ENCODE data around the gene SIGLEC9. TPM values are rescaled to one million over a fixed set of nuclear protein-coding genes. Genes with fewer than 3 reads are reported as not detected.

SIGLEC9 gene
- total RNA-seq, 1 donor from 2014 or later: 24.8 TPM

- DNase-seq: no peak
- H3K9me3 ChIP-seq: no peaks in the 10 kb centered on the region
- H3K4me3 ChIP-seq: no peak overlapping the region
- TF ChIP-seq CTCF (IDR thresholded peaks at IDR 0.05): no peak
- peaks cover 11% of the 10 kb centered on the region for H3K4me1 ChIP-seq
- H3K27ac ChIP-seq: no peak overlapping the region
- H3K27me3 ChIP-seq (ENCODE audit: low read depth): no peaks in the 10 kb centered on the region
- intact Hi-C loops (cut with DNase I): no loop called here
- no peaks in the 10 kb centered on the region for H3K36me3 ChIP-seq
- ATAC-seq: peak in 1 of 2 donors; percentile 57
These were observed 5.6 kb upstream of the SIGLEC9 start for GRCh38 chr19:51119101-51119500.

GRCh38 chr19:51119611-51120010 is 5.1 kb upstream of the SIGLEC9 start:
- H3K4me1 ChIP-seq: peaks cover 14% of the 10 kb centered on the region
- intact Hi-C loops (cut with DNase I): no loop called here
- no peak overlapping the region for H3K4me3 ChIP-seq
- no peak overlapping the region for H3K27ac ChIP-seq
- H3K27me3 ChIP-seq (ENCODE audit: low read depth): no peaks in the 10 kb centered on the region
- H3K36me3 ChIP-seq: no peaks in the 10 kb centered on the region
- no peak for TF ChIP-seq CTCF (IDR thresholded peaks at IDR 0.05)
- DNase-seq: no peak
- ATAC-seq: no peak
- no peaks in the 10 kb centered on the region for H3K9me3 ChIP-seq

GRCh38 chr19:51120160-51120559 is 4.5 kb upstream of the SIGLEC9 start:
- no peak overlapping the region for H3K27ac ChIP-seq
- intact Hi-C loops (cut with DNase I): no loop called here
- DNase-seq (no peak), ATAC-seq (no peak)
- no peaks in the 10 kb centered on the region for H3K36me3 ChIP-seq
- H3K4me1 ChIP-seq: peaks cover 14% of the 10 kb centered on the region
- TF ChIP-seq CTCF (IDR thresholded peaks at IDR 0.05): no peak
- H3K9me3 ChIP-seq: no peaks in the 10 kb centered on the region
- no peaks in the 10 kb centered on the region for H3K27me3 ChIP-seq (ENCODE audit: low read depth)
- H3K4me3 ChIP-seq: no peak overlapping the region

- intact Hi-C loops (cut with DNase I): no loop called here
- Histone ChIP-seq H3K4me3 (no peak overlapping the region), H3K9me3 (no peaks in the 10 kb centered on the region), H3K27me3 (ENCODE audit: low read depth) (no peaks in the 10 kb centered on the region), H3K36me3 (no peaks in the 10 kb centered on the region), H3K27ac (peak overlapping the region; percentile 58), H3K4me1 (peaks cover 14% of the 10 kb centered on the region)
- ATAC-seq: no peak
- no peak for DNase-seq
- no peak for TF ChIP-seq CTCF (IDR thresholded peaks at IDR 0.05)
These were observed 3.4 kb upstream of the SIGLEC9 start for GRCh38 chr19:51121257-51121656.

GRCh38 chr19:51122112-51122981 is 2.4 kb upstream of the SIGLEC9 start:
- no peaks in the 10 kb centered on the region for H3K36me3 ChIP-seq
- H3K9me3 ChIP-seq: no peaks in the 10 kb centered on the region
- peak overlapping the region; percentile 80 for H3K27ac ChIP-seq
- peak overlapping the region; percentile 27 for H3K4me3 ChIP-seq
- peaks cover 19% of the 10 kb centered on the region for H3K4me1 ChIP-seq
- peak in 1 of 2 donors; percentile 41 for ATAC-seq
- H3K27me3 ChIP-seq (ENCODE audit: low read depth): no peaks in the 10 kb centered on the region
- intact Hi-C loops (cut with DNase I): no loop called here
- DNase-seq: peak; percentile 52
- no peak for TF ChIP-seq CTCF (IDR thresholded peaks at IDR 0.05)
